T-helper 9 cell (primary cell): ENCODE measurements around the gene SPEM1.

ENCODE experiments used
- DNase-seq: peaks from one replicate; pipeline ENCODE4 v3.0.0-alpha.2; 2020
- total RNA-seq, 2 donors: gene quantifications; one replicate each; lab custom pipeline; 2026; lab: John Stamatoyannopoulos, UW

SPEM1 gene, protein sequence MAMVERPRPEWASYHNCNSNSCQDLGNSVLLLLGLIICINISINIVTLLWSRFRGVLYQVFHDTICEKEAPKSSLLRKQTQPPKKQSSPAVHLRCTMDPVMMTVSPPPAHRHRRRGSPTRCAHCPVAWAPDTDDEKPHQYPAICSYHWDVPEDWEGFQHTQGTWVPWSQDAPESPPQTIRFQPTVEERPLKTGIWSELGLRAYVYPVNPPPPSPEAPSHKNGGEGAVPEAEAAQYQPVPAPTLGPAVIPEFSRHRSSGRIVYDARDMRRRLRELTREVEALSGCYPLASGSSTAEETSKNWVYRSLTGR
- 0 reads per million in 2 donors for total RNA-seq

GRCh38 chr17:7419819-7420610 lies at the start of gene SPEM1:
Gene SPEM1 (plus strand): TSS chr17:7420324. CDS start chr17:7420385, 61 bp downstream.
- DNase-seq = no peak

DNA sequence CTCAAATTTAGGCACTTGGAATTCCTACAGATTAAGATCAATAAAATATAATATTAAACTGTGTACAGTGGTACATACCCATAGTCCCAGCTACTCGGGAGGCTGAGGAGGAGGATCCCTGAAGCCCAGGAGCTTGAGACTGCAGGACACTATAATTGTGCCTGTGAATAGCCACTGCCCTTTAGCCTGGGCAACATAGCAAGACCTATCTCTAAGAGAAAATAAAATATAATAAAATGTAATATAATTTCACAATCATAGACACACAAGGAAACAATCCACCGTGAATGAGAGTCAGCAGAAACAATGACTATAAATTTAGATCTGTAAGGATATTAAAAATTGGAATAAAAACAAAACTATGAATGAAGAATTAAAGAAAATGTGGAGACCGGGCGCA lies 49.3 kb upstream of the SPEM1 start:
- no peak for DNase-seq

DNA sequence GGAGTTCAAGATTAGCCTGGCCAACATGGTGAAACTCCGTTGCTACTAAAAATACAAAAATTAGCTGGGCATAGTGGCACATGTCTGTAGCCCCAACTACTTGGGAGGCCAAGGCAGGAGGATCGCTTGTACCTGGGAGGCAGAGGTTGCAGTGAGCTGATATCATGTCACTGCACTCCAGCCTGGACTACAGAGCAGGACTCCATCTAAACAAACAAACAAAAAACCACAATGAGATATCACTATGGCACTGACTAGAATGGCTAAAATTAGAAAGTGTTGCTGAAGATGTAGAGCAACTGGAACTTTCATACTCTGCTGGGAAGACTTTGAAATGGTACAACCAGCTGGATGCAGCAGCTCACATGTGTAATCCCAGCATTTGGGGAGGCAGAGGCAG lies 45.8 kb upstream of the SPEM1 start:
- DNase-seq = no peak

DNA sequence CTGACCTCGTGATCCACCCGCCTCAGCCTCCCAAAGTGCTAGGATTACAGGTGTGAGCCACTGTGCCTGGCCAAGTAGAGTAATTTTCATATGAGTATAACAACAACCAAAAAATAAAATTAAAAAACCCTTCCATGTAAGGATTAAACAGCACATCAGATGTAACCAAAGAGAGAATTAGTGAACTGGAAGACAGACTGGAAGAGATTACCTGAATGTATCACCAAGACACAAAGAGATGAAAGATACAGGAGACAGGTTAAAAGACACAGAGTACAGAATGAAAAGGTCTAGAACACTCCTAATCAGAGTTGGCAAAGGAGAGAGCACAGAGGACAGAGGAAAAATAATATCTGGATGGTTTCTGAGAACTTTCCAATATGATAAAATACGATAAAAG lies 41.0 kb upstream of the SPEM1 start:
- DNase-seq = no peak

GRCh38 chr17:7380321-7380720 lies 39.8 kb upstream of the SPEM1 start:
- no peak for DNase-seq

DNA sequence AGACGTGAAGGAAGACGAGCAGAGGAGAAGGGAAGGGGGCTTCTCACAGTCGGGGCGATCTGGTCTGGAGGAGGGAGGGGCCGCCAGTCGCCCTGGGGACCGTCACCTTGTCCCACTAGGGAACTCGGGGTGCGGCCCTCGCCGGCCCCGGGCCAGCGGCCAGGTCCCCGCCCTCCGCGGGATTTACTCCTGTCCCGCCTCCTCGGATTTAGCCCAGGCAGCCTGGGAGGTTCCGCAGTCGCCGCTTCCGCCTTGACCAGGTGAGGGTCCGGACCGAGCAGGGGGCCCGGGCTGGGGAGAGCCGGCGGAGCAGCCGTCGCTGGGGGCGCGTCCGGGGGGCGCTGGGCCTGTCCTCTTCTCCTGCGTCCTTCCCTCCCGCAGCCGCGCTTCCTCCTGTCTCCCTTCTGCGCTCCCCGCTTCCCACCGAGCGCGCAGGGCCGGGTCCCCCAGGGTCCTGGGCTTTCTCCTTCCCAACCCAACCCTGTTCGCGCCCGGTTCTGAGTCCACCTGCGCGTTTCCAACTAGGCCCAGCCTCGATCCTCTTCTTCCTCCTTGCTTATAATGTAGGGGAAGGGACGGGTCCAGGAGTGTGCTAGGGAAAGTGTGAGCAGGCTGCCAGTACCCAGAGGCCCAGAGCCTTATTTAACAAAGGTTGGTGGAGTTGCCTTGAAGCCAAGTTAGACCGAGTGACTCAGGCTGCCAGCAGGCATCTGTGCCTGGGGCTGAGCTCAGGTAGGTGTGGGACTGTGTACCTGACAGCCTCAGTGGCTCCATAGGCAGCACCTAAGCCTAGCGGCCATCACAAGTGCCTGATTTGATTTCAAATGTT lies 39.1 kb upstream of the SPEM1 start, which contains the start of gene TNK1:
TSS of gene TNK1 (plus strand) at position 235 of the 829 bp plus-strand sequence. CDS start 1,838 bp downstream, outside the sequence.
- no peak for DNase-seq

- no peak for DNase-seq
Observed at GRCh38 chr17:7382901-7383300, 37.2 kb upstream of the SPEM1 start.

DNA sequence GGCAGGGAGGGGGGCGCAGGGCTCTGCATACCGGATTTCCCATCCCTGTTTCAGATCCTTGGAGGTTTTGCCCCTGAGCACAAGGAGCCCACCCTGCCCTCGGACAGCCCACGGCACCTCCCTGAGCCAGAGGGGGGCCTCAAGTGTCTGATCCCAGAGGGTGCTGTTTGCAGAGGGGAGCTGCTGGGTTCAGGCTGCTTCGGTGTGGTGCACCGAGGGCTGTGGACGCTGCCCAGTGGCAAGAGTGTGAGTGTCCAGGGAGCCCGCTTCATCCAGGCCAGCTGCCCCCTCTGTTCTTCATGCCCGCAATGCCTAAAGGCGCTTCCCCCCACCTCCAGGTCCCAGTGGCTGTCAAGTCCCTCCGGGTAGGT lies 36.8 kb upstream of the SPEM1 start:
- DNase-seq = no peak

- peak; percentile 73 for DNase-seq
Observed at GRCh38 chr17:7383742-7384488, 36.2 kb upstream of the SPEM1 start.

DNA sequence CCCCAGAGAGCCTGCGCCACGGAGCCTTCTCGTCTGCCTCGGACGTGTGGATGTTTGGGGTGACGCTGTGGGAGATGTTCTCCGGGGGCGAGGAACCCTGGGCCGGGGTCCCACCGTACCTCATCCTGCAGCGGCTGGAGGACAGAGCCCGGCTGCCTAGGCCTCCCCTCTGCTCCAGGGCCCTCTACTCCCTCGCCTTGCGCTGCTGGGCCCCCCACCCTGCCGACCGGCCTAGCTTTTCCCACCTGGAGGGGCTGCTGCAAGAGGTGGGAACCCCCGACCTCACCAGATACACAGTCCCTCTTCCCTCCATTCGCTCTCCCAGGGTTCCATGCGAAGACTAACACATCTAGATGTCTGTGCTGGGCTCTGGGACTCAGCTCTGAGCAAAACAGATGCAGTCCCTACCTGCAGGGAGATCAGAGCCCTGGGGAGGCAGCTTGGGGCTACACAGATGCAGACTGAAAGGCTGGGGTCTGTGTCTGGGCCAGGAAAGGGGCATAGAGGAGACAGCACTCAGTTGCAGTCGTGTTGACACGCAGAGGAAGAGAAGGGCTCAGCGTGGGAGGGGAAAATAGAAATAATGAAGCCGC lies 35.5 kb upstream of the SPEM1 start:
- DNase-seq = no peak

DNA sequence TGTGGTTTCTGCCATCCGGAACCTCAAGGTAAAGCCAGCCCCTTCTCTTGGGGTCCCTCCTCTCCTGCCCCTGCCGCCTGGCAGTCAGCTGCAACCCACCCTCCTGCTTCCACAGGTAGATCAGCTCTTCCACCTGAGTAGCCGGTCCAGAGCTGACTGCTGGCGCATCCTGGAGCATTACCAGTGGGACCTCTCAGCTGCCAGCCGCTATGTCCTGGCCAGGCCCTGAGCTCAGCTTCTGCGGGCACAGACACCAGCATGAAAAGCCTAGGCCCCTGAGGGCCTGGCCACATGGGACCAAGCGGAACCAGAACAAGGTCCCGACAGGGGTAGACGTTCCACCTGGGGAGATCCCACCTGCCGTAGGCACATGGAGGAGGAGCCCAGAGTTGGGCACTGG lies 31.3 kb upstream of the SPEM1 start:
- no peak for DNase-seq

DNA sequence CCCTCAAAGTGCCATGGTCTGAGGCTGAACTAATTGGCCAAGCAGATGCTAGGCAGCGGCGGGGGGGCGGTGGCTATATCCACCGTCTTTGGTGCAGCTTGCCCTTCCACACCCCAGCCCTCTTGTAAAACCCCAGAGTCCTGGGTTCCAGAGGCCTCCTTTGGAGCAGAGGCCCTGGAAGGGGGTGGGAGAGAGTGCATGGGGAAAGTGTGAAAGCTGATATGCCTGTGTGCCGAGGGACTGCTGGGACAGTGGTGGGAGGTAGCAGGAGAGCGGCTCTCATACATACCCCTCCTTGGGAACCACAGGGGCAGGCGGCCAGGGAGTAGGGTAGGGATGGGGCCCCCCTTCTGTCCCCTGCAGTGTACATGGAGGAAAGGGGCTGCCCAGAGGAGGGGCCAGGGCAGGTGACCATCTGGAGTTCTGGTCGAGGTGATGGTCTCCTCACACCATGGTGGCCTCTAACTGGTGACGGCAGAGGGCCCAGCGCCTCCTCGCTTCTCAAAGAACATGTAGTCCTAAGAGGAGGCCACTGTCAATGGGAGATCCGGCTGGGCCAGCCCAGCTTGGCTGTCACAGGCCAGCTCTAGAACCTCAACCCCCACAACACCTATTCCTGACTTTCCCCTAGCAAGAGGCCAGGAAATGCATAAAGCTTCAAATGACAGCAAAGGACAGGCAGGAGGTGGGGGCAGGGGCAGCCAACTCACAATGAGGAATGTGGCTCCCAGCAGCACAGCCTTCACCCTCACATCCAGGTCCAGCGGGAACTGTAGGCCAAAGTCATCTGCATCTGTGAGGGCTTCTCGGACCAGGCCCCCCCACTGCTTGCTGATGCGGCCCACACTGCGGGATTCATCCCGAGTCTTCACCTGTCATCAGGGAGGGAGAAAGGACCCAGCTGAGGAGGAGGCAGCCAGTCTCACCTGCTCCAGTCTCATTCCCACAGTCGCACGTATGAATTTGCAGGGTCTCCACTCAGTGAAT lies 29.9 kb upstream of the SPEM1 start:
- DNase-seq = no peak

DNA sequence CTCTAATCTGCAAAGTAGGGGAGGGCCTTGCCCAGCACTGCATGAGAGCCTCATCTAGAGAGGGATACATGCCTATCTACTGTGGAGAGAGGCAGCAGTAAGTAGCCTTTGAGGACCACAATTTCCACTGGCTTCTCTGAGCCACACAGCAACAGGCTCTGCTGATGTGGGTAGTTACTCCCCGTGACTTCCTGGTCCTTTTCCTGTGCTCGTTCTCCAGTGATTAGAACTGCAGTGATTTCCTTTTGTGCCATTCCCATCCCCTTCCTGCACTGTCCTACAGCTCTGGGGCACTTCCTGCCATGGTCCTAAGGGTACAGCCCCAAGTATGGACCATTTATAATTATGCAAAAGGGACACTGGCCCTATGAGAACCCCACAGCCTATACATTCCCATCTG lies 28.8 kb upstream of the SPEM1 start:
- DNase-seq = no peak

- DNase-seq = no peak
Observed at GRCh38 chr17:7392696-7393612, 27.2 kb upstream of the SPEM1 start.

GRCh38 chr17:7393613-7394451 lies 26.3 kb upstream of the SPEM1 start:
- DNase-seq = peak; percentile 68

DNA sequence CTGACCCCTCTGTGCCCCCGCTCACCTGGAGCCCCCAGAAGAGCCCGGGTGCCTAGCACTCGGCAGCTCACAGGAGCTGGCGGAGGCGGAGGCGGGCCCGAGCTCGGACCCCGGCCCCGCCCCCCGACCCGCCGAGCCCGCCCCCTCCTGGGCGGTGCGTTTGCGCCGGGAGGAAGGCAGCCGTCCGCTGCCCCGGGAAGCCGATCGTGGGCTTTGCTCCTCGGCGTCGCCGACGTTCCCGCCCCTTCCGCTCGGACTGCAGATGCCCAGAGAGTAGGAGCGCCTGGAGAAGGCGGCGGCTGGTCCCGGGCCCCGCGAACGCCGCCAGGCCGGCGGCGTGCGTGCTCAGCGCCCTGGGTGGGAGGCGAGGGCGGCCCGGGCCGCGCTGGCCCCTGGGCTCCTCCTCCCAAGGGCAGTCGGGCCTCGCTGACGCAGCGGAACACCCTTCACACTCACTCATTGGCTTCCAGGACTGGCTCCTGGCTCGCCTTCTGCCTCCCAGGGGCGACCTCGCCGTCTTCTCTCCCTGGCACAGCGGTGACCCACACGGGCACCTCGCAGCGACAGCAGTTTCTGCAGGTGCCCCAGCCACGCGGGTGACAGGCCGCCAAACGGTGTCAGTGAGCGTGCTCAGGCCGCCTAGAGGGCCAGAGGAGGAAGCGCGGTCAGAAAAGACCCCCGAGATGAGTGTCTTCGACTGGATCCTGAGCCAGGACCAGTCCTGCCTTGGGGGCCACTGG lies 25.5 kb upstream of the SPEM1 start, which contains the start of gene PLSCR3:
TSS of gene PLSCR3 (minus strand) at position 74 of the 740 bp plus-strand sequence. CDS start 415 bp downstream, outside the sequence.
- peak; percentile 81 for DNase-seq

GRCh38 chr17:7396147-7396546 lies 24.0 kb upstream of the SPEM1 start:
- DNase-seq = no peak

DNA sequence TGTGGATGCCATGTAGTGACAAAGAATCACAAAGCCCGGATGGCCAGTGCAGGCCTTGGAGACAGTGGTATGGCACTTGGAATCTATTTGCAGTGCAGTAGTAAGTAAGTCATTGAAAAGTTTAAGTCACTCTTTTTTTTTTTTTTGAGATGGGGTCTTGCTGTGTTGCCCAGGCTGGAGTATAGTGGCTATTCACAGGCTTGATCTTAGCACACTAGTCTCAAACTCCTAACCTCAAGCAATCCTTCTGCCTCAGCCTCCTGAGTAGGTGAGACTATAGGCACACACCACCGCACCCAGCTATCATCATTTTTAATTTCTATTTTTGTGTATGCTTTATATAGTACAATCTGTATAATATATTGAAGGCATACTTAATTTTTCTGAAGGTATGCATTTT lies 21.5 kb upstream of the SPEM1 start:
- no peak for DNase-seq
